Fibroblast of lung (primary cell): ENCODE data around the gene MRPL48. TPM values are rescaled to one million over a fixed set of nuclear protein-coding genes. Genes with fewer than 3 reads are reported as not detected.

Experiments
- DNase-seq, 2 donors: peaks; one replicate each; pipeline versions ENCODE4 v3.0.0 to v3.0.0-alpha.2; 2010; ENCODE audit warnings: low read depth in 2 of 2
- H2AFZ ChIP-seq: 2 replicates; pipeline ENCODE4 v1.5.1; 2012; ENCODE audit warnings: low read length, control low read depth, inconsistent platforms
- H3K27ac ChIP-seq: 2 replicates; pipeline ENCODE4 v1.5.1; 2011; ENCODE audit warnings: low read length, control low read depth; ENCODE audit not compliant: insufficient read depth
- H3K27me3 ChIP-seq: 2 replicates; pipeline ENCODE4 v1.5.1; 2011; ENCODE audit warnings: mild to moderate bottlenecking, low read length; ENCODE audit not compliant: control insufficient read depth, insufficient read depth
- H3K36me3 ChIP-seq: 2 replicates; pipeline ENCODE4 v1.5.1; 2011; ENCODE audit warnings: low read length; ENCODE audit not compliant: control insufficient read depth, insufficient read depth
- H3K4me1 ChIP-seq: 2 replicates; pipeline ENCODE4 v1.5.1; 2011; ENCODE audit warnings: low read length; ENCODE audit not compliant: control insufficient read depth, insufficient read depth; ENCODE audit errors: extremely low read depth
- H3K4me2 ChIP-seq: 2 replicates; pipeline ENCODE4 v1.5.1; 2011; ENCODE audit warnings: low read length, control low read depth; ENCODE audit not compliant: insufficient read depth; ENCODE audit errors: extremely low read depth
- H3K4me3 ChIP-seq, 4 experiments: fragments of 200-600 bp in 1 of 4; sonication (generic) in 1 of 4; replicated peaks in 1 of 4; 2 replicates each; pipeline ENCODE4 v1.5.1; 2011 to 2016; ENCODE audit warnings: low read length in 4 of 4, low read depth in 3 of 4, mild to moderate bottlenecking in 3 of 4, control low read depth in 2 of 4, inconsistent platforms in 1 of 4, mixed read lengths in 1 of 4; ENCODE audit not compliant: insufficient read depth in 1 of 4; ENCODE audit errors: control extremely low read depth in 1 of 4
- H3K79me2 ChIP-seq: 2 replicates; pipeline ENCODE4 v1.5.1; 2012; ENCODE audit warnings: mild to moderate bottlenecking, low read length, inconsistent platforms; ENCODE audit not compliant: control insufficient read depth, insufficient read depth
- H3K9ac ChIP-seq: 2 replicates; pipeline ENCODE4 v1.5.1; 2011; ENCODE audit warnings: mild to moderate bottlenecking, low read length, control low read depth; ENCODE audit not compliant: insufficient read depth
- H3K9me3 ChIP-seq: 2 replicates; pipeline ENCODE4 v1.5.1; 2012; ENCODE audit warnings: low read depth, low read length; ENCODE audit not compliant: control insufficient read depth, insufficient read depth
- H4K20me1 ChIP-seq: 2 replicates; pipeline ENCODE4 v1.5.1; 2011; ENCODE audit warnings: low read length; ENCODE audit not compliant: control insufficient read depth, insufficient read depth; ENCODE audit errors: extremely low read depth
- EZH2 ChIP-seq: IDR thresholded peaks from 2 replicates; pipeline ENCODE4 v1.5.1; 2012; ENCODE audit warnings: low read length, control low read depth, mild to moderate bottlenecking; ENCODE audit errors: missing control alignments
- polyA plus RNA-seq, 2 donors: library from polyadenylated mRNA; depleted of rRNA in 1 of 2; stranded (reverse) in 1 of 2; unstranded in 1 of 2; fragments of >200 nt; gene quantifications; 2 replicates each; pipeline ENCODE4 v1.2.1, GENCODE V29; 2011 to 2012; ENCODE audit warnings: missing spikeins in 1 of 2
- total RNA-seq: library from RNA; depleted of rRNA; stranded (reverse); fragments of >200 nt; gene quantifications from 2 replicates; pipeline ENCODE4 v1.2.1, GENCODE V29; 2014
- TF ChIP-seq, protein P1 (sequence below), 2 donors: IDR thresholded peaks in 1 of 2; conservative IDR thresholded peaks in 1 of 2; 1 replicate in 1 of 2; 2 replicates in 1 of 2; pipeline ENCODE4 v1.5.1; 2011 to 2012; ENCODE audit warnings: low read length in 2 of 2, control low read depth in 1 of 2, inconsistent platforms in 1 of 2, low read depth in 1 of 2, mild to moderate bottlenecking in 1 of 2

MRPL48 gene
- total and polyA plus RNA-seq, 2 donors (not counting 1 experiment from before 2014, with no cell fraction given), result 32.9 to 46.2 TPM

DNA sequence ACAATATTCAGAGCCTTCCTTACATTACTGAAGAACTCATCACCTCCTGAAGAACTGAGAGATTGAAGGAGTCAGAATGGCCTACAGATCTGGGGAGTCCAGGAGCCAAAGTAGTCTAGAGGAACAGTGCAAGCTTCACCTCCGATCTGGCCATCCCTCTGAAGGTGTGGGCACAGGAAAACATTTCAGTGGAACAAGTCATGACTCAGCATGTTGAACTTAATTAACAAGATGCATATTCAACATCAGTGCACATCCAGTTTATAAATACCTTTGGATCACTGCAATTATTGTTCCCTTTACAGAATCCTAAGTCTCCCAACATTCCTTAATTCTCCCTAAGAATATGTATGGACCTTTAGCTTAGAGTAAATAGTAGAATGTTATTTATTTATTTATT, 114.6 kb downstream of the MRPL48 start:
- Histone ChIP-seq H3K4me2 (no peak overlapping the region), H3K27ac (no peak overlapping the region), H3K79me2 (no peaks in the 10 kb centered on the region), H3K4me3 (no peak overlapping the region), H2AFZ (no peak overlapping the region), H3K9ac (no peak overlapping the region), H3K4me1 (no peaks in the 10 kb centered on the region), H3K9me3 (no peaks in the 10 kb centered on the region), H3K36me3 (no peaks in the 10 kb centered on the region), H4K20me1 (no peaks in the 10 kb centered on the region), H3K27me3 (no peaks in the 10 kb centered on the region)
- TF ChIP-seq, protein P1, sequence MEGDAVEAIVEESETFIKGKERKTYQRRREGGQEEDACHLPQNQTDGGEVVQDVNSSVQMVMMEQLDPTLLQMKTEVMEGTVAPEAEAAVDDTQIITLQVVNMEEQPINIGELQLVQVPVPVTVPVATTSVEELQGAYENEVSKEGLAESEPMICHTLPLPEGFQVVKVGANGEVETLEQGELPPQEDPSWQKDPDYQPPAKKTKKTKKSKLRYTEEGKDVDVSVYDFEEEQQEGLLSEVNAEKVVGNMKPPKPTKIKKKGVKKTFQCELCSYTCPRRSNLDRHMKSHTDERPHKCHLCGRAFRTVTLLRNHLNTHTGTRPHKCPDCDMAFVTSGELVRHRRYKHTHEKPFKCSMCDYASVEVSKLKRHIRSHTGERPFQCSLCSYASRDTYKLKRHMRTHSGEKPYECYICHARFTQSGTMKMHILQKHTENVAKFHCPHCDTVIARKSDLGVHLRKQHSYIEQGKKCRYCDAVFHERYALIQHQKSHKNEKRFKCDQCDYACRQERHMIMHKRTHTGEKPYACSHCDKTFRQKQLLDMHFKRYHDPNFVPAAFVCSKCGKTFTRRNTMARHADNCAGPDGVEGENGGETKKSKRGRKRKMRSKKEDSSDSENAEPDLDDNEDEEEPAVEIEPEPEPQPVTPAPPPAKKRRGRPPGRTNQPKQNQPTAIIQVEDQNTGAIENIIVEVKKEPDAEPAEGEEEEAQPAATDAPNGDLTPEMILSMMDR (conservative IDR thresholded peaks at IDR 0.05 in 1 of 2, IDR thresholded peaks at IDR 0.05 in 1 of 2; ENCODE audit: low read depth in 1 of 2, low read length in 2 of 2), result no peak
- TF ChIP-seq EZH2, result no peak
- no peak for DNase-seq

DNA sequence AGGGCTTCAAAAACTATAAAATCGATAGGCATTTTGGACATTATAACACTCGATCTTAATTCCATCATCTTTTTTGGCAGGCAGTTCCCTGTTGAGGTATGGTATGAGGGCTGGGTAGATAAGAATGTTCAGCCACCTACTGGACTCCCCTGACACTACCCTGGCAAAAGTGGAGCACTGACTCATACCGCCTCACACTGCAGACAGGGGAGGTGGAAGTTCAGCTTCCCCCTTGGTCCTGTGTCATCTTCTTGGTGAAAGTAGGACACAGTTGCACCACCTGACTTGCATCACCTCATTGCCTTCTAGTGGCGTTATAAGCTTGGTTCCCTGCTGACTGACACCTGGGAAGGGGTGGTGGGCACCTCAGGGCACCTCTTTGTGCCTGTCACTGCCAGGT, 119.5 kb downstream of the MRPL48 start:
- Histone ChIP-seq H3K4me1 (no peaks in the 10 kb centered on the region), H3K27ac (no peak overlapping the region), H3K9me3 (no peaks in the 10 kb centered on the region), H3K79me2 (no peaks in the 10 kb centered on the region), H4K20me1 (no peaks in the 10 kb centered on the region), H2AFZ (no peak overlapping the region), H3K4me3 (no peak overlapping the region), H3K27me3 (no peaks in the 10 kb centered on the region), H3K4me2 (no peak overlapping the region), H3K36me3 (no peaks in the 10 kb centered on the region), H3K9ac (no peak overlapping the region)
- peak in 1 of 2 donors; percentile 50 for DNase-seq
- TF ChIP-seq, protein P1 (conservative IDR thresholded peaks at IDR 0.05 in 1 of 2, IDR thresholded peaks at IDR 0.05 in 1 of 2; ENCODE audit: low read depth in 1 of 2, low read length in 2 of 2), result peak in 1 of 2 donors; percentile 5
- TF ChIP-seq EZH2, result no peak

DNA sequence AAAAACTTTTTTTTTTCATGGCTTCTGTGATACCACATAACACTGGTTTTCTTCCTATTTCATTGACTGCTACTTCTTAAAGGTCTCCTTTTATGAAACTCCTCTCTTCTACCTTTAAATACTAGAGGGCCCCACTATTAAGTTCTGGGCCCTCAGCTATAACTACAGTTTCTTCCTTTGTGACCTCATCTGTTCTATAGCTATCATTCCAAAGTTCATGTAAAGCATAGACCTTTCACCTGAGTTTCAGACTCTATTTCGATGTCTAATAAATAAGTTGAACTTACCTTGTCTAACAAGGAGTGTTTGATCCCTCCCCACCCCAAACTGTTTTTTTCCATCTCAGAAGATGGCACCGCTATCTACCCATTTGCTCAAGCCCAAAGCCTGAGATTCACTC, 124.4 kb downstream of the MRPL48 start:
- H3K9me3 ChIP-seq, result no peaks in the 10 kb centered on the region
- H3K36me3 ChIP-seq, result no peaks in the 10 kb centered on the region
- H3K4me3 ChIP-seq, result no peak overlapping the region
- H3K27ac ChIP-seq, result no peak overlapping the region
- no peak overlapping the region for H3K4me2 ChIP-seq
- DNase-seq, result no peak
- no peak overlapping the region for H3K9ac ChIP-seq
- H2AFZ ChIP-seq, result no peak overlapping the region
- H3K4me1 ChIP-seq, result no peaks in the 10 kb centered on the region
- H3K27me3 ChIP-seq, result no peaks in the 10 kb centered on the region
- H4K20me1 ChIP-seq, result no peaks in the 10 kb centered on the region
- no peaks in the 10 kb centered on the region for H3K79me2 ChIP-seq
- no peak for TF ChIP-seq EZH2
- TF ChIP-seq, protein P1 (conservative IDR thresholded peaks at IDR 0.05 in 1 of 2, IDR thresholded peaks at IDR 0.05 in 1 of 2; ENCODE audit: low read depth in 1 of 2, low read length in 2 of 2), result no peak
